Heart left ventricle (tissue), 16 donors: Measurements from ENCODE around the gene RNF130. TPM values are rescaled to one million over a fixed set of nuclear protein-coding genes. Genes with fewer than 3 reads are reported as not detected.

ENCODE experiments used
- ATAC-seq, 4 donors: fragments of 200-7000 bp; cut with Tn5 transposase; one replicate each; pipeline ENCODE4 v1.9.1; 2020 to 2022; ENCODE audit warnings: moderate library complexity in 4 of 4, mild to moderate bottlenecking in 3 of 4, moderate number of reproducible peaks in 1 of 4
- DNase-seq, 5 donors: peaks; one replicate each; pipeline ENCODE4 v3.0.0-alpha.2; 2020
- H3K27ac ChIP-seq, 12 donors: fragments of 200-600 bp; sonication (generic) in 4 of 12; one replicate each; pipeline versions ENCODE4 v1.5.0 to v1.8.0; 2016 to 2022; ENCODE audit warnings: mild to moderate bottlenecking in 2 of 12
- H3K27me3 ChIP-seq, 9 donors: fragments of 200-600 bp; sonication (generic) in 2 of 9; one replicate each; pipeline versions ENCODE4 v1.5.1 to v1.8.0; 2016 to 2022; ENCODE audit warnings: mild to moderate bottlenecking in 3 of 9
- H3K36me3 ChIP-seq, 9 donors: fragments of 200-600 bp; sonication (generic) in 2 of 9; one replicate each; pipeline versions ENCODE4 v1.5.0 to v1.8.0; 2018 to 2022; ENCODE audit warnings: mild to moderate bottlenecking in 2 of 9
- H3K4me1 ChIP-seq, 12 donors: fragments of 200-600 bp; sonication (generic) in 4 of 12; one replicate each; pipeline versions ENCODE4 v1.5.0 to v1.8.0; 2016 to 2022; ENCODE audit warnings: mild to moderate bottlenecking in 3 of 12
- H3K4me3 ChIP-seq, 12 donors: fragments of 200-600 bp; sonication (generic) in 4 of 12; one replicate each; pipeline versions ENCODE4 v1.5.0 to v1.8.0; 2017 to 2022; ENCODE audit warnings: mild to moderate bottlenecking in 9 of 12, moderate library complexity in 4 of 12
- H3K9me3 ChIP-seq, 12 donors: fragments of 200-600 bp; sonication (generic) in 4 of 12; one replicate each; pipeline versions ENCODE4 v1.5.0 to v1.8.0; 2016 to 2022; ENCODE audit warnings: mild to moderate bottlenecking in 1 of 12
- CTCF ChIP-seq, 12 donors: fragments of 200-600 bp; sonication (generic) in 4 of 12; IDR thresholded peaks; one replicate each; pipeline versions ENCODE4 v1.5.0 to v1.8.0; 2018 to 2022; ENCODE audit warnings: antibody characterized with exemption in 12 of 12, mild to moderate bottlenecking in 5 of 12
- POLR2A ChIP-seq, 2 donors: fragments of 450-650 bp; IDR thresholded peaks; one replicate each; pipeline ENCODE4 v1.6.1; 2017; ENCODE audit warnings: antibody characterized with exemption in 2 of 2, mild to moderate bottlenecking in 2 of 2, moderate library complexity in 2 of 2
- WGBS, 4 donors: extraction: QIAGEN DNeasy Blood & Tissue Kit in 2 of 4; methylation state at CpG; one replicate each; pipeline versions ENCODE4 v1.1.5 to v1.1.7; 2013 to 2018; 5-methylcytosine and 5-hydroxymethylcytosine counted together
- intact Hi-C, 10 donors: fragments of 100-400 bp; cut with DNase I; formaldehyde crosslinking; loops; one replicate each; pipeline versions ENCODE4 v1.11.1 to v1.14.2; 2022
- polyA plus RNA-seq, 2 donors: library from polyadenylated mRNA; stranded (reverse); fragments of 200-250 nt; gene quantifications; one replicate each; pipeline ENCODE4 v1.2.3, GENCODE V29; 2013
- total RNA-seq, 9 donors: library from RNA; depleted of rRNA in 2 of 9; stranded (reverse); fragments of >200 nt in 2 of 9; fragmentation: NEBNext Ultra II Directional in 3 of 9; extraction: Animal tissue kit (Norgen Biotek cat#: 25700) in 3 of 9; gene quantifications; one replicate each; pipeline versions ENCODE4 v1.1.0 to v1.2.4, GENCODE V29; 2016 to 2023
- donor health status: ischemic (EF 13 %, LVEDD 7.1; RV severe dilation, severe dysfunction).
- donor health status: healthy with polysubstance abuse.
- donor health status: DM: no; HTN: yes; CAD: no.
- donor health status: DM: no; HTN: no; CAD: no.
- donor health status: ischemic (EF 25% LVEDD 6.9; RV normal size, moderate dysfunction).
- donor health status: ischemic (EF 25% LVEDD 5.7; RV mildly dilated, moderate dysfunction).
- donor health status: healthy.
- donor health status: DM: yes; HTN: yes; CAD: no.
- donor health status: ischemic (EF 35%, LVEDD 5.7; RV mildly dilated, moderate dysfunction).
- donor health status: nonischemic (EF 11% LVEDD 7.7; RV severe dilation, severe dysfunction).
- donor health status: DM: yes; HTN: yes; CAD: no.
- donor health status: PGD.
- donor health status: ischemic (EF 29% LVEDD 5.4; RV normal size, mild dysfunction).
- donor health status: nonischemic (EF 23%, LVEDD 6.1; RV moderate dilation, normal function).

The RNF130 gene
- total and polyA plus RNA-seq, 11 donors, result 26.3 to 76.2 (median 38.7) TPM

- 83 to 90% (median 88%) methylated on average over 11 of the region's 11 CpGs for WGBS, 4 donors
- TF ChIP-seq CTCF (IDR thresholded peaks at IDR 0.05) (no peak), POLR2A (IDR thresholded peaks at IDR 0.05) (no peak)
Measured at GRCh38 chr5:180040287-180041214, 31.0 kb downstream of the RNF130 start.

GRCh38 chr5:180035206-180035931 is 36.2 kb downstream of the RNF130 start:
- H3K4me3 ChIP-seq, result no peak overlapping the region
- WGBS, 4 donors, result 94 to 98% (median 97%) methylated on average over 5 of the region's 5 CpGs
- DNase-seq, result no peak
- no peaks in the 10 kb centered on the region for H3K4me1 ChIP-seq
- ATAC-seq, result no peak
- H3K36me3 ChIP-seq, result peaks cover 0 to 55% (median 27%) of the 10 kb centered on the region in 9 donors
- no peak for TF ChIP-seq CTCF (IDR thresholded peaks at IDR 0.05)
- TF ChIP-seq POLR2A (IDR thresholded peaks at IDR 0.05), result no peak
- intact Hi-C loops, result no loop called here
- no peaks in the 10 kb centered on the region for H3K27me3 ChIP-seq
- peaks cover 0 to 24% (median 15%) of the 10 kb centered on the region in 12 donors for H3K9me3 ChIP-seq
- H3K27ac ChIP-seq, result no peak overlapping the region

More at GRCh38 chr5:180040287-180041214, 31.0 kb downstream of the RNF130 start:
- H3K27ac ChIP-seq, result no peak overlapping the region
- intact Hi-C loops, result no loop called here
- ATAC-seq (no peak), DNase-seq (no peak)
- peaks cover 0 to 14% (median 9%) of the 10 kb centered on the region in 12 donors for H3K9me3 ChIP-seq
- H3K27me3 ChIP-seq, result no peaks in the 10 kb centered on the region
- H3K36me3 ChIP-seq, result peaks cover 0 to 47% (median 27%) of the 10 kb centered on the region in 9 donors
- peaks cover 0 to 6% (median 0%) of the 10 kb centered on the region in 12 donors for H3K4me1 ChIP-seq
- H3K4me3 ChIP-seq, result no peak overlapping the region

GRCh38 chr5:180034564-180034963 is 37.0 kb downstream of the RNF130 start:
- intact Hi-C loops, result no loop called here
- Histone ChIP-seq H3K4me3 (no peak overlapping the region), H3K27ac (no peak overlapping the region), H3K27me3 (no peaks in the 10 kb centered on the region), H3K4me1 (no peaks in the 10 kb centered on the region), H3K36me3 (peaks cover 0 to 50% (median 25%) of the 10 kb centered on the region in 9 donors), H3K9me3 (peaks cover 0 to 24% (median 15%) of the 10 kb centered on the region in 12 donors)
- WGBS, 4 donors, result 92 to 98% (median 97%) methylated on average over 2 of the region's 2 CpGs
- DNase-seq, result no peak
- TF ChIP-seq POLR2A (IDR thresholded peaks at IDR 0.05) (no peak), CTCF (IDR thresholded peaks at IDR 0.05) (no peak)
- ATAC-seq, result no peak
